Naive thymus-derived CD8-positive, alpha-beta T cell (primary cell): Measurements from ENCODE around the gene ROCK2. TPM values are rescaled to one million over a fixed set of nuclear protein-coding genes. Genes with fewer than 3 reads are reported as not detected.
A peak's percentile ranks its signal among the peaks of the same experiment; 100 is the strongest.
"Not testable (repeated sequence)": the region's sequence is repeated elsewhere in the genome, so short reads cannot be mapped to it uniquely, and the experiment has no call there.

ENCODE experiments used
- ATAC-seq, 2 donors: fragments of 150-1000 bp; cut with Tn5 transposase in 1 of 2; sonication (Bioruptor Pico), chemical (Tn5 transposase) in 1 of 2; 1 replicate in 1 of 2; 2 replicates in 1 of 2; pipeline ENCODE4 v1.10.0; 2021; ENCODE audit warnings: mild to moderate bottlenecking in 2 of 2, moderate library complexity in 2 of 2
- POLR2A ChIA-PET: fragments of 350-600 bp; sonication (Branson Sonifier 250); formaldehyde crosslinking; loops from one replicate; lab custom pipeline; 2021; ENCODE audit warnings: antibody characterized with exemption; lab: Charles Lee
- DNase-seq, 10 donors: peaks; one replicate each; pipeline versions ENCODE4 v3.0.0 to v3.0.0-alpha.2; 2020 to 2022
- H3K27ac Mint-ChIP-seq, 10 donors: one replicate each; pipeline ENCODE4 v1.8.0; 2020 to 2022; ENCODE audit warnings: mild to moderate bottlenecking in 10 of 10, mixed read lengths in 10 of 10, moderate library complexity in 4 of 10, inconsistent platforms in 1 of 10
- H3K27me3 Mint-ChIP-seq, 5 donors: one replicate each; pipeline ENCODE4 v1.8.0; 2021 to 2022; ENCODE audit warnings: mixed read lengths in 5 of 5
- H3K36me3 Mint-ChIP-seq, 3 donors: one replicate each; pipeline ENCODE4 v1.8.0; 2020 to 2022; ENCODE audit warnings: mixed read lengths in 3 of 3, mild to moderate bottlenecking in 2 of 3, inconsistent platforms in 1 of 3
- H3K4me1 Mint-ChIP-seq, 4 donors: one replicate each; pipeline ENCODE4 v1.8.0; 2021 to 2022; ENCODE audit warnings: mixed read lengths in 4 of 4
- H3K4me3 Mint-ChIP-seq, 10 donors: one replicate each; pipeline ENCODE4 v1.8.0; 2020 to 2022; ENCODE audit warnings: mild to moderate bottlenecking in 10 of 10, mixed read lengths in 10 of 10, moderate library complexity in 6 of 10, inconsistent platforms in 1 of 10
- H3K9me3 Mint-ChIP-seq, 9 donors: one replicate each; pipeline ENCODE4 v1.8.0; 2020 to 2022; ENCODE audit warnings: mixed read lengths in 9 of 9, mild to moderate bottlenecking in 3 of 9, inconsistent platforms in 1 of 9, moderate library complexity in 1 of 9
- polyA plus RNA-seq, 3 donors: library from polyadenylated mRNA; unstranded; fragments of 300-500 nt; fragmentation: Illumina TruSeq; gene quantifications; one replicate each; pipeline ENCODE4 v1.2.3, GENCODE V29; 2021
- total RNA-seq, 8 experiments: library from RNA in 2 of 8; stranded (reverse) in 2 of 8; gene quantifications; one replicate each; pipeline ENCODE4 v1.2.3 and lab custom pipeline; 2021 to 2026

Gene ROCK2
- total and polyA plus RNA-seq, 5 experiments from 2014 or later, result 6.1 to 23.9 (median 7.6) TPM

- peak overlapping the region in 1 of 10 donors; percentile 38 for H3K27ac Mint-ChIP-seq
- POLR2A ChIA-PET, result interaction anchor here (0.6 kb wide), 1 partner anchor 8 kb away, joined by 5 read pairs; no protein-coding TSS in a partner anchor
- H3K4me1 Mint-ChIP-seq, result peaks cover 0 to 7% (median 2%) of the 10 kb centered on the region in 4 donors
- no peak for ATAC-seq
- H3K4me3 Mint-ChIP-seq, result no peak overlapping the region
- peaks cover 27 to 31% (median 28%) of the 10 kb centered on the region in 3 donors for H3K36me3 Mint-ChIP-seq
- no peaks in the 10 kb centered on the region for H3K27me3 Mint-ChIP-seq
- no peak for DNase-seq
- peaks cover 0 to 15% (median 5%) of the 10 kb centered on the region in 9 donors for H3K9me3 Mint-ChIP-seq
Observed at GRCh38 chr2:11267931-11268330, 76.5 kb downstream of the ROCK2 start.

GRCh38 chr2:11264818-11265217 lies 79.6 kb downstream of the ROCK2 start:
- ATAC-seq (no peak), DNase-seq (no peak)
- H3K4me3 Mint-ChIP-seq, result no peak overlapping the region
- H3K36me3 Mint-ChIP-seq, result peaks cover 12 to 22% (median 15%) of the 10 kb centered on the region in 3 donors
- POLR2A ChIA-PET, result interaction anchor here (0.6 kb wide), 1 partner anchor 8 kb away, joined by 3 read pairs; no protein-coding TSS in a partner anchor
- H3K27me3 Mint-ChIP-seq, result no peaks in the 10 kb centered on the region
- peaks cover 0 to 15% (median 3%) of the 10 kb centered on the region in 9 donors for H3K9me3 Mint-ChIP-seq
- peaks cover 0 to 7% (median under 1%) of the 10 kb centered on the region in 4 donors for H3K4me1 Mint-ChIP-seq
- no peak overlapping the region for H3K27ac Mint-ChIP-seq

GRCh38 chr2:11264007-11264406 lies 80.4 kb downstream of the ROCK2 start:
- Mint-ChIP-seq H3K4me1 (peaks cover 0 to 7% (median under 1%) of the 10 kb centered on the region in 4 donors), H3K27ac (peak overlapping the region in 1 of 10 donors; percentile 29)

GRCh38 chr2:11263177-11263576 lies 81.3 kb downstream of the ROCK2 start:
- Mint-ChIP-seq H3K4me3 (no peak overlapping the region), H3K27me3 (no peaks in the 10 kb centered on the region), H3K9me3 (peaks cover 0 to 5% (median 0%) of the 10 kb centered on the region in 9 donors), H3K27ac (no peak overlapping the region), H3K4me1 (peaks cover 0 to 7% (median 3%) of the 10 kb centered on the region in 4 donors), H3K36me3 (peaks cover 6 to 10% (median 10%) of the 10 kb centered on the region in 3 donors)
- no peak for DNase-seq
- ATAC-seq, result no peak
- POLR2A ChIA-PET, result interaction anchor here (1.1 kb wide), 1 partner anchor 131 kb away, joined by 3 read pairs; a partner anchor contains a TSS

More at GRCh38 chr2:11264007-11264406, 80.4 kb downstream of the ROCK2 start:
- Mint-ChIP-seq H3K27me3 (no peaks in the 10 kb centered on the region), H3K36me3 (peaks cover 10 to 14% (median 12%) of the 10 kb centered on the region in 3 donors), H3K9me3 (peaks cover 0 to 10% (median 3%) of the 10 kb centered on the region in 9 donors), H3K4me3 (no peak overlapping the region)
- POLR2A ChIA-PET, result interaction anchor here (1.1 kb wide), 1 partner anchor 131 kb away, joined by 3 read pairs; a partner anchor contains a TSS
- DNase-seq (no peak), ATAC-seq (no peak)

- H3K4me3 Mint-ChIP-seq, H3K4me1 Mint-ChIP-seq, ATAC-seq, H3K9me3 Mint-ChIP-seq, POLR2A ChIA-PET, DNase-seq, H3K27ac Mint-ChIP-seq, H3K27me3 Mint-ChIP-seq: not testable (repeated sequence)
- peaks cover 6 to 12% (median 12%) of the 10 kb centered on the region in 3 donors for H3K36me3 Mint-ChIP-seq
Observed at GRCh38 chr2:11262438-11262837, 82.0 kb downstream of the ROCK2 start.

- DNase-seq, ATAC-seq, H3K4me1 Mint-ChIP-seq, POLR2A ChIA-PET, H3K27ac Mint-ChIP-seq, H3K9me3 Mint-ChIP-seq, H3K4me3 Mint-ChIP-seq, H3K27me3 Mint-ChIP-seq: not testable (repeated sequence)
- H3K36me3 Mint-ChIP-seq, result peaks cover 6 to 17% (median 15%) of the 10 kb centered on the region in 3 donors
Observed at GRCh38 chr2:11261564-11261963, 82.9 kb downstream of the ROCK2 start.

GRCh38 chr2:11260979-11261378 lies 83.5 kb downstream of the ROCK2 start:
- ATAC-seq, result no peak
- H3K9me3 Mint-ChIP-seq, result no peaks in the 10 kb centered on the region
- DNase-seq, result no peak
- POLR2A ChIA-PET, result no interaction called here
- H3K36me3 Mint-ChIP-seq, result peaks cover 11 to 18% (median 15%) of the 10 kb centered on the region in 3 donors
- peaks cover 0 to 7% (median 4%) of the 10 kb centered on the region in 4 donors for H3K4me1 Mint-ChIP-seq
- H3K27ac Mint-ChIP-seq, result no peak overlapping the region
- H3K27me3 Mint-ChIP-seq, result no peaks in the 10 kb centered on the region
- H3K4me3 Mint-ChIP-seq, result no peak overlapping the region

GRCh38 chr2:11257964-11258363 lies 86.5 kb downstream of the ROCK2 start:
- no peak for DNase-seq
- H3K4me1 Mint-ChIP-seq, result peaks cover 0 to 8% (median under 1%) of the 10 kb centered on the region in 4 donors
- no peak for ATAC-seq
- POLR2A ChIA-PET, result no interaction called here
- H3K27me3 Mint-ChIP-seq, result no peaks in the 10 kb centered on the region
- H3K9me3 Mint-ChIP-seq, result peaks cover 0 to 3% (median 0%) of the 10 kb centered on the region in 9 donors
- no peak overlapping the region for H3K4me3 Mint-ChIP-seq
- H3K36me3 Mint-ChIP-seq, result peaks cover 5 to 21% (median 15%) of the 10 kb centered on the region in 3 donors
- no peak overlapping the region for H3K27ac Mint-ChIP-seq

- Mint-ChIP-seq H3K4me1 (peaks cover 0 to 8% (median under 1%) of the 10 kb centered on the region in 4 donors), H3K9me3 (peaks cover 0 to 4% (median 0%) of the 10 kb centered on the region in 9 donors), H3K27ac (no peak overlapping the region), H3K36me3 (peaks cover 5 to 17% (median 16%) of the 10 kb centered on the region in 3 donors), H3K4me3 (no peak overlapping the region), H3K27me3 (no peaks in the 10 kb centered on the region)
- POLR2A ChIA-PET, result no interaction called here
- DNase-seq, result no peak
- no peak for ATAC-seq
Observed at GRCh38 chr2:11257078-11257477, 87.4 kb downstream of the ROCK2 start.

GRCh38 chr2:11256166-11256565 lies 88.3 kb downstream of the ROCK2 start:
- Mint-ChIP-seq H3K4me1 (peaks cover 0 to 8% (median 2%) of the 10 kb centered on the region in 4 donors), H3K4me3 (no peak overlapping the region), H3K27me3 (no peaks in the 10 kb centered on the region), H3K27ac (peak overlapping the region in 1 of 10 donors; percentile 55), H3K9me3 (peaks cover 0 to 4% (median 0%) of the 10 kb centered on the region in 9 donors), H3K36me3 (peaks cover 5 to 17% (median 15%) of the 10 kb centered on the region in 3 donors)
- DNase-seq (no peak), ATAC-seq (no peak)
- POLR2A ChIA-PET, result no interaction called here

GRCh38 chr2:11254100-11254536 lies 90.3 kb downstream of the ROCK2 start:
- H3K36me3 Mint-ChIP-seq, result peaks cover 5 to 23% (median 15%) of the 10 kb centered on the region in 3 donors
- peaks cover 4 to 14% (median 6%) of the 10 kb centered on the region in 4 donors for H3K4me1 Mint-ChIP-seq
- peaks cover 0 to 4% (median 0%) of the 10 kb centered on the region in 9 donors for H3K9me3 Mint-ChIP-seq
- no peaks in the 10 kb centered on the region for H3K27me3 Mint-ChIP-seq
- POLR2A ChIA-PET, result no interaction called here
- ATAC-seq, result no peak
- no peak overlapping the region for H3K27ac Mint-ChIP-seq
- H3K4me3 Mint-ChIP-seq, result no peak overlapping the region
- no peak for DNase-seq

GRCh38 chr2:11252458-11252857 lies 92.0 kb downstream of the ROCK2 start:
- H3K4me1 Mint-ChIP-seq, DNase-seq, H3K27me3 Mint-ChIP-seq, POLR2A ChIA-PET, H3K9me3 Mint-ChIP-seq, ATAC-seq, H3K27ac Mint-ChIP-seq, H3K4me3 Mint-ChIP-seq: not testable (repeated sequence)
- H3K36me3 Mint-ChIP-seq, result peaks cover 5 to 25% (median 16%) of the 10 kb centered on the region in 3 donors

- peaks cover 0 to 4% (median 0%) of the 10 kb centered on the region in 9 donors for H3K9me3 Mint-ChIP-seq
- DNase-seq (no peak), ATAC-seq (no peak)
- POLR2A ChIA-PET, result no interaction called here
- no peaks in the 10 kb centered on the region for H3K27me3 Mint-ChIP-seq
- H3K36me3 Mint-ChIP-seq, result peaks cover 0 to 24% (median 17%) of the 10 kb centered on the region in 3 donors
- H3K27ac Mint-ChIP-seq, result no peak overlapping the region
- no peak overlapping the region for H3K4me3 Mint-ChIP-seq
- H3K4me1 Mint-ChIP-seq, result peaks cover 4 to 10% (median 5%) of the 10 kb centered on the region in 4 donors
Observed at GRCh38 chr2:11250400-11251196, 93.8 kb downstream of the ROCK2 start.
